NCI-H524 (cell line): ENCODE measurements around the gene DRC7.
A peak's percentile ranks its signal among the peaks of the same experiment; 100 is the strongest.

Experiments used
- DNase-seq, 2 experiments: peaks; one replicate each; lab custom pipeline; 2025; lab: John Stamatoyannopoulos, UW

The DRC7 gene

DNA sequence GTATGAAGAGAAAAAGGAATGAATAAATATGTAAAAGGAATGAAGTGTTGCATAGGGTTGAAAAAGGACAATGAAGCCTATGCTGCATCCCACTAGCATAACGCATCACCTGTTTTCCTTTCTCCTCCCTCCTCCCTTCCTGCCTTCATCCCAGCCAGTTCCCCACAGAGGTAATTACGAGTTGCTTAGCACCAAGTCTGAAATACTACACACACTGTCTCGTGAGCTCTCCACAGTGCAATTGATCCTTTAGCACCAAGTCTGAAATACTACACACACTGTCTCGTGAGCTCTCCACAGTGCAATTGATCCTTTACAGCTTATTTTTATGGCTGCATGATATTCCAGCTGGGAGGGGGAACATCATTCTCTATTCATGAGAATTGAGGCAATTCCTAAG is 1.1 kb upstream of the DRC7 start:
- DNase-seq: no peak

DNA sequence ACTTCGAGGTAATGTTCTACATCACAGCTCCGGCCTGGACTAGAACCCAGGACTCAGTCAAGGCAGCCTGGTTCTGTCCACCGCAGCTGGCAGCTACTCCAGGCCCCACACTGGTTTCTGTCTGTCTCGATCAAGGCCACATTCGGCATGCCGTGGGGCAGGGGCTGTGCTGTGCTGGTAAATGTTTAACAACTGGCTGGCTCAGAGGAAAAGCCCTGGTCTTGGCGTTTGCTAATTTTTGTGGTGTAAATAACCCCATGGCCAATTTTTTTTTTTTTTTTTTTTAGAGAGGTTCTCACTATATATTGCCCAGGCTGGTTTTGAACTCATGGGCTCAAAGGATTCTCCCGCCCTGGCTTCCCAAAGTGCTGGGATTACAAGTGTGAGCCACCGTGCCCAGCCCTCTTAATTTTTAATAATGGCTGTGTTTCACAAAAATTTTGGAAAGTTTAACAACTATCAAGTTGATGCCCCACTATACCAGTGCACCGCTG is 328 bp upstream of the DRC7 start:
- no peak for DNase-seq

DNA sequence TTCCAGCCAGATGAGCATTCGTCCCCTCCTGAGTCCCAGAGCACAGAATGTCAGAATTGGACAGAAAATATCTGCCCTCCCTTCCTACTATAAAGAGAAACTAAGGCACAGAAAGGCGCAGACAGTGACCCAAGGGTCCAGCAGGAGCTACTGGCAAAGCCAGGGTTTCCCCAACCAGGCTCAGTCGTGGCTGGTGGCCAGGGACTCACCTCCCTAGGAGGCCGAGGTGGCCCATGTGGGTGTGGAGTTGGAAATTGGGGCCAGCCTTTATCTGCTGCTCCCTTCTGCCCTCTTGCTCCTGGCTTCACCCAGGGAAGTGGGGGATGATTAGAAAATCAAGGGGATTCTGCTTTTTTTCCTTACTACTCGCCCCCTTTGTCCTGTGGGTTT is 1.1 kb downstream of the DRC7 start:
- DNase-seq: no peak

DNA sequence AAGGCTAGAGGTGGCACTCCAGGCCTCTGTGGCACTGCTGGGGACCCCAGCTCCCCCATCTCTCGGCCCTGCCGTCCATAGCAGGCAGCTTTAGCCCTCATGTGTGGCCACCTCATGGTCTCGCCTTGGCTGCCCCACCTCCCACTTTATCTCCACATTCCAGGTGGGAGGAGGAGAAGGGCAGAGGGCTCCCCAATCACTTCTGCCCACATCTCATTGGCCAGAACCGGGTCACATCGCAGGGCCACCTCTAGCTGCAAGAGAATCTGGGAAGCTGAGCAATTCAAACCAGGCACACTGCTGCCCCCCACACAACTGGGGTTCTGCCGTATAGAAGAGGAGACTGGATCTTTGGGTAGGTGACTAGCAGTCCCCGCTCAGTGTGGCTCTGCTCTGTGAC is 1.6 kb downstream of the DRC7 start:
- DNase-seq: no peak

DNA sequence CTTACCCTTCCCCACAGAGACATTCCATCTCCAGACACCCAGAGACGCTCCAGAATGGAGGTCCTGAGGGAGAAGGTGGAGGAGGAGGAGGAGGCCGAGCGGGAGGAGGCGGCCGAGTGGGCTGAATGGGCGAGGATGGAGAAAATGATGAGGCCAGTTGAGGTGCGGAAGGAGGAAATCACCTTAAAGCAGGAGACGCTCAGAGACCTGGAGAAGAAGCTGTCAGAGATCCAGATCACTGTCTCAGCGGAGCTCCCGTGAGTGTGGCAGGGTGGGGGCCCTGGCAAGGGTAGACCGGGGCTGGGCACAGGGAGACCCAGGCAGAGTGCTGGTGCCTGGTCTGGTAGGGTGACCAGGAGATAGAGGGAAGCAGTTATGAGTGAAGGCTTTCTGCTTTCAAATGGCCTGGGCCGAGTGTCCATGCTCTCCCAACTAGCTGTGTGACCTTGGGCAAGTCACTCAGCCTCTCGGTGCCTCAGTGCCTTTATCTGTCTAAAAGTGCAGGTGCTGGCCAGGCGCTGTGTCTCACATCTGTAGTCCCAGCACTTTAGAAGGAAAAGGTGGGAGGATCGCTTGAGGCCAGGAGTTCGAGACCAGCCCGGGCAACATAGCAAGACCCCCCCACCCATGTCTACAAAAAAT is 3.4 kb downstream of the DRC7 start:
- no peak for DNase-seq

DNA sequence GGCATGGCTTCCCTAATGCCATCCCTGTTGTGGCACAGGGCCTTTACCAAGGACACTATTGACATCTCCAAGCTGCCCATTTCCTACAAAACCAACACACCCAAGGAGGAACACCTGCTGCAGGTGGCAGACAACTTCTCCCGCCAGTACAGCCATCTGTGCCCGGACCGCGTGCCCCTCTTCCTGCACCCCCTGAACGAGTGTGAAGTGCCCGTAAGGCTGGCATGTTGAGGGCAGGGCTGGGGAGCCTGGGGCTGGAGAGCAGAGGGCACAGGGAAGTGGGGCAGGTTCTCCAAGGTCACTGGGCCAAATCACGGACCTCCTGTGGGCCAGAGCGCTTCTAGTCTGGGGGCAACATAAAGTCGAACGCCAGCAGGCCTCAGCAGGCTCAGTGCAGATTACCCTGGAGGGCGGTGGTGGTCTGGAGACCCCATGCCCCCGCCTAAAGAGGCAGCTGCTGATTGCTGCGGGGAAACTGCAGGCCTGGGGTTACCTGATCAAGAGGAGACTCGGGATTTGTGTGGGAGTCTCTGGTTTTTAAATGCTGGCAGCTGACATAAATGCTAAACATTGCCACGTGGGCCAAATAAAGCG is 4.3 kb downstream of the DRC7 start:
- no peak for DNase-seq

DNA sequence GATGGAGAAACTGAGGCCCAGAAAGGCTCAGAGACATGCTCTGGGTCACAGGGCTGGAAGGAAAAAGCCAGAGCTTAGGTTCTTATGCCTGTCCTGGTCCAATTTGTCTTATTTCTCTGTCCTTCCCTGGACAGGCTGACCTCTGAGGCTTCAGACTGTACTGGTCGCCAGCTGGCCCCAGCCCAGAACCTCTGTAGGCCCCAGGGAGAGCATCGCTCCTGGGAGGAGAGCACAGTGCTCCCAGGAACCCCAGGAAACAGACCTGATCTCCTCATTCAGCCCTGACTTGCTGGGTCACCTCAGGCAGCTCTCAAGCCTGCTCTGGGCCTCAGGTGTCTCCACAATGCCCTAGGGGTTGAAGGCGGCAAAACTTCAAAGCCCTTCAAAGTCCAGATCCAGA is 4.9 kb downstream of the DRC7 start:
- no peak for DNase-seq

DNA sequence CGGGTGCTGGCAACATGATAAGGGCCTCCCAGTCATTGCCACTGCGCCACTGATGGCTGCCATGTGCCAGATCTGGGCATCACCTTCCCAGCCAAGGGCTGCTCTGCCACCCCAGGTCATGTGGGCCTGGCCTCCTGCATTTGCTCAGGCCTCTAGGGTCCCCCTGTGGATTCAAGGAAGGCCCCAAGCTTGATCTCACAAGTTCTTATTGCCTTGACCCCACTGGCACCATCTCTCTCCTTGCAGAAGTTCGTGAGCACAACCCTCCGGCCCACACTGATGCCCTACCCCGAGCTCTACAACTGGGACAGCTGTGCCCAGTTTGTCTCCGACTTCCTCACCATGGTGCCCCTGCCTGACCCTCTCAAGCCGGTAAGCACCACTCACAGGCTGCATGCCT is 5.3 kb downstream of the DRC7 start:
- DNase-seq: no peak

DNA sequence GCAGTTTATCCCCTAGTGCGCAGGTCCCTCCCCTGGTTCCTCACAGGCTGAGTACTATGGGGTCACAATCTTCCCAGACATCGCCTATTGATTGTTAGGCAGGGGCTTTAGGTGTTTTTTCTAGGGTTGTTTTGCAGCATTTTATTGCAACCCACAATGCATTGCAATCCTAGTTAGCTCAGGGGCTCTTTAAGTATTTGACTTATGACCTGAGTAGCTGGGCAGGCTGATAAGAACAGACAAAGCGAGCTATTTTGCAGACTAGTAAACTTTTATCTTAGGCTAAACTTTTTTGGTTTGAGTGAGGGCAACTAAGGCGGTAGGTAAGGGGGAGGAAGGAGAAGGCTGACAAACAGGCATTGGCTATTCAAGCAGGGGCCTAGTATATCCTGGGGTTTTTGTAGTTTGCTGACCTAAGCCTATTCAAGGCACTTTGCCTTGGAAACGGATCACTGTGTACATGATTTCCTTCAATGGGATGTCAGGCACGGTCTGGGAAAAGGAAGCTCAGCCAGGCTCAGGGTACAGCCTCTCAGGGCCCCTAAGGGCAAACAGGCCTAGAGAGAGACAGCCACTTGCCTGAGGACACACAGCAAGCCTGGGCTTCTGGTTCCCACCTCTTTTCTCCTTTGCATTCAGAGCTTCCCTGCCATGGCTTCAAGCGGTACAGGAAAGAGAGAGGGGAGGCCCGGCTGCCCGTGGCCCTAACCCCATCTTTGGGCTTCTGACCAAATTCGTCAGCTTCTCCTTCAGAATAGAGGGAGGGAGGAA is 6.4 kb downstream of the DRC7 start:
- no peak for DNase-seq

DNA sequence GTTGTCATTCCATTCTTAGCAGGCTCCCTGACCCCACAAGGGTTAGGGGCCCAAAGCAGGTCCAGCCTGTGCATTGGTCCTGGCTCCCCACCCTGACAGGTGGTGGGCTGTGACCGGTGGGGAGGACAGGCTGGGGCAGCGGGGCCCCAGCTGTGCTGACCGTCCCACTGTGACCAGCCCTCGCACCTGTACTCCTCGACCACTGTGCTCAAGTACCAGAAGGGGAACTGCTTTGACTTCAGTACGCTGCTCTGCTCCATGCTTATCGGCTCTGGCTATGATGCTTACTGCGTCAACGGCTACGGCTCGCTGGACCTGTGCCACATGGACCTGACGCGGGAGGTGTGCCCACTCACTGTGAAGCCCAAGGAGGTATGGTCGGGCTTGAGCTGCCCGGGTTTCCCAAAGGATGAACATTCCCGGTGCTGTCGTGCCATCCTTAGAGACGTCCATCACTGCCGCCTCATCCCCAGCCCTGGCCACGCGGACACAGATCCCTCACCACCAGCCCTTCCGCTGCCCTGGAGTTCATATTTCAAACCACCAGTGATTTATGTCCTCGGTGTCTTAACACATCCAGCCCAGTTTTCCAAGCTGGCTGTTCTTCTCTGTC is 7.3 kb downstream of the DRC7 start:
- DNase-seq: no peak

DNA sequence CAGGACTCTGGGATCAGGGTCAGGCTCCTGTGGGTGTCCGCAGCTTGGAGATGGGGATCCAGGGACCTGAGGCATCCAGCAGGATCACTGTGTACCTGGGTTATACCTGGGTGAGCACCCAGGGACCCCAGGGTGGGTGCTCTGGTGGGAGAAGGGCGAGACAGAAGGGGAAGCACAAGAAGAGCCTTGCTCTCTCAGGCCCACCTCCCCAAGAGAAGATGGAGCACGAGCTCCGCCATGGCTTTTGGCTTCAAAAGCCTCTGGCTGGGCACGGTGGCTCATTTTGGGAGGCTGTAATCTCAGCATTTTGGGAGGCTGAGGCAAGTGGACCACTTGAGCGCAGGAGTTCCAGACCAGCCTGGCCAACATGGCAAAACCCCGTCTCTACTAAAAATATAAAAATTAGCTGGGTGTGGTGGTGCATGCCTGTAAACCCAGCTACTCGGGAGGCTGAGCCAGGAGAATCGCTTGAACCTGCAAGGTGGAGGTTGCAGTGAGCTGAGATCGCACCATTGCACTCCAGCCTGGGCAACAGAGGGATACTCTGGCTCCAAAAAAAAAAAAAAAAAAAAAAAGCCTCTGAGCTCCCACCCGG is 8.9 kb downstream of the DRC7 start:
- no peak for DNase-seq

DNA sequence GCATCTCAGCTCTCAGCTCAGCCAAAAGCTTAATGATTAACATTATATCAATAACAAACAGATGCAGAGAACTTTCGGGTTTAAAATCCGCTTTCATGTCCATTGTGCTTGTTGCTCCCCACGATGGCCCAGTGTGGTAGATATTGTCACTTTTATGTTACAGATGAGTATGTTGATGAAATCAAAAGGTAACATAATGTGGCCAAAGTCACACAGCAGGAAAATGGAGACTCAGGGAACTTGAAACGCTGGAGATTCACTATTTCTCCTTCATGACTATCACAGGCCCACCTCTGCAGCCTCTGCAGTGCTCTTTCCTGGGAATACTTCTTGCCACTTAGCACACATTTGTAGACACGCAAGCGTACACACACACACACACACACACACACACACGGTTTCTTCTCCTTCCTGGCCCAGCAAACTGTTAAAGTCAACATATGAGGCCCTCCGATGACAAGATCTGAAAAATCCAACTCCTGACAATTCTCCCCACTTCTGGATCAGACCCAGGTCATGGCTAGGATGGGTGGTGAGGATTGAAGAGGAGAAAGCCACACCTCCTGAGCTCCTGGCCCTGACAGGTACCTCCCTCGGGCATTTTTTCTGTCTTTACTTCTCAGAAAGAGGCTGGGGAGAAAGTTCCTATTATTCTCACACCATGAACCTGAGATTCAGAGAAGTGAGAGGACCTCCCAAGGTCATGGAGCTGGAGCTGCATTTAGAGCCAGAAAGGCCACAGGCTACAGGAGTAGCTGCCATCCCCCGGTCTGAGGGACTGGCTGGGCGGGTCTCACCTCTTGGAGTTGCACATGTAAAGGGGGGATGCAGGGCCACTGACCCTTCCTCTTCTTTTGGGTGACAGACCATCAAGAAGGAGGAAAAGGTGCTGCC is 9.7 kb downstream of the DRC7 start:
- DNase-seq: no peak

DNA sequence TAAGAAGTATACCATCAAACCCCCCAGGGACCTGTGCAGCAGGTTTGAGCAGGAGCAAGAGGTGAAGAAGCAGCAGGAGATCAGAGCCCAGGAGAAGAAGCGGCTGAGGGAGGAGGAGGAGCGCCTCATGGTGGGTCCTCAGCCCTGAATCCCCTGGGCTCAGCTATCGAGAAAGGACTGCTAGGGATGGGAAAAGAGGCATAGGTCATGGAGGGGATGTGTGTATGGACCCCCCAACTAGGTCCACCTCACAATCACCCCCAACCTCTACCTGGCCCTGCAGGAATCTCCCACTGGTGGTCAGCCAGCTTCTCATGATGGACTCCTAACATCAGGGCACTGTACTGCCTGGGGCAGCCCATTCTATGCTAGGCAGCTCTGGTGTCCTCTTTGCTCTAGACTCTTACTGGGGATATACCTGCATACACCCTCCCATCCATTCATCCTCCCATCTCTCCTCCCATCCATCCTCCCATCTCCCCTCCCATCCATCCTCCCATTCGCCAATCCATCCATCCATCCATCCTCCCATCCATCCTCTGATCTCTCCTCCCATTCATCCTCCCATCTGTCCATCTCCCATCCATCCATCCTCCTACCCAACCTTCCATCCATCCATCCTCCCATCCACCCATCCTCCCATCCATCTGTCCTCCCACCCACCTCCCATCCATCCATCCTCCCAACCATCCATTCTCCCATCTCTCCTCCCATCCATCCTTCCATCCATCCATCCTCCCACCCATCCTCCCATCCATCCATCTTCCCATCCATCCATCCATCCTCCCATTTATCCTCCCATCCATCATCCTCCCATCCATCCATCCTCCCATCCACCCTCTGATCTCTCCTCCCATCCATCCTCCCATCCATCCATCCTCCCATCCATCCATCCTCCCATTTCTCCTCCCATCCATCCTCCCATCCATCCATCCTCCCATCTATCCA is 10.6 kb downstream of the DRC7 start:
- DNase-seq: no peak

DNA sequence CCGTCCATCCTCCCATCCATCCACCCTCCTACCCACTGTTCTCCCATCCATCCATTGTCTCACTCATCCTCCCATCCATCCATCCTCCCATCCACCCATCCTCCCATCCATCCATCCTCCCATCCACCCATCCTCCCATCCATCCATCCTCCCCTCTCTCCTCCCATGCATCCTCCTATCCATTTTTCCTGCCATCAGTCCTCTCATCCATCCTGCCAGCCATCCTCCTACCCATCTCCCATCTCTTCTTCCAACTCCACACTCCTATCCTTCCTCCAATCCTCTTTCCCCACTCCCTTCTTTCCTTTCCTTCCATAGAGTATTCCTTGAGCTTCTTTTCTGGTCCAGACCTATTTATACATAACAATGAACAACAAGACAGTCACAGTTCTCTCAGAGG is 12.1 kb downstream of the DRC7 start:
- no peak for DNase-seq

DNA sequence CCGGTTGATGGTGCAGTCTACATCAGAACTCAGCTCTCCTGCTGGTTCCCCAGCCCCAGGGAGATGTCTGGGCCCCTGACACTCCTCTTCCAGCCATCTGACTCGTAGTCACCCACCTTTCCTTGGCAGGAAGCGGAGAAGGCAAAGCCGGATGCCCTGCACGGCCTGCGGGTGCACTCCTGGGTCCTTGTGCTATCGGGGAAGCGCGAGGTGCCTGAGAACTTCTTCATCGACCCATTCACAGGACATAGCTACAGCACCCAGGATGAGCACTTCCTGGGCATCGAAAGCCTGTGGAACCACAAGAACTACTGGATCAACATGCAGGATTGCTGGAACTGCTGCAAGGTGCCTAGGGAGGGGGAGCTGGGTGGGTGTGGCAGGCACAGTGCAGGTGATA is 12.7 kb downstream of the DRC7 start:
- DNase-seq: no peak

DNA sequence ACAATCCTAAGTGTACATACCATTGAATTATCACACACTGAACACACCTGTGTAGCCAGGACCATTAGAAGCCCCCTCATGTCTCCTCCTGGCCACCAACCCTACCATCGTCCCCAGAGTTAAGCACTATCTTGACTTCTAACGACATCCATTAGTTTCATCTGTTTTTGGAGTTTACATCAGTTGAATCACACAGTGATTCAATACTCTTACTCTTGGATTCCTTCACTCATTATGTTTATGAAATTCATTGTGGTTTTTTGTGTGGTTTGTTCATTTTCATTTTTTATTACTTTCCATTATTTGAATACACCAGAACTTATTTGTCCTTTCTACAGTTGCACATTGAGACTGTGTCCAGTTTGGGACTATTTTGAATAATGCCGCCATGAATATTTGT is 13.6 kb downstream of the DRC7 start:
- DNase-seq: no peak

DNA sequence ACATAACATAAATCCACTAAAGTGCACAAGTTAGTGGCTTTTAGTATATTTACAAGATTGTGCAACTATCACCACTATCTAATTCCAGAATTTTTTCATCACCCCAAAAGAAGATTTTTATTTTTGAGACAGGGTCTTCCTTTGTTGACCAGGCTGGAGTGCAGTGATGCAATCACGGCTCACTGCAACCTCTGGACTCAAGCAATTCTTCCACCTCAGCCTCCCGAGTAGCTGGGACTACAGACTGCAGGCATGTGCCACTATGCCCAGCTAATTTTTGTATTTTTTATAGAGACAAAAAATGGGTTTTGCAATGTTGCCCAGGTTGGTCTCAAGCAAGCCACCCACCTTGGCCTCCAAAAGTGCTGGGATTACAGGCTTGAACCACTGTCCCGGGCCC is 15.1 kb downstream of the DRC7 start:
- no peak for DNase-seq

DNA sequence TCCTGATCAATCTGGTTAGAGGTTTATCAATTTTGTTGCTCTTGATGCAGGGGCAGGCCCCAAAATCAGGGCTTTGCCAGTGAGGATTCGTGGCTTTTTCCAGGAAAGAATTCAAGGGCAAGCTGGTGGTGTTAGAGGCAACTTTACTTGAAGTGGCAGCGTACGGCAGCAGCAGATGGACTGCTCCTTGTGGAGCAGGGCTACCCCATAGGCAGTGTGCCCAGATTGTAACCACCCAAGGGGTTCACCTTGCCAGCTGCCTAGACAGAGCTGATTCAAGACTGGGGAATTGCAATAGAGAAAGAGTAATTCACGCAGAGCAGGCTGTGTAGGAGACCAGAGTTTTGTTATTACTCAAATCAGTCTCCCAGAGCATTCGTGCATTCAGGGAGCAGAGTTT is 16.7 kb downstream of the DRC7 start:
- peak; percentile 97 to 98 for DNase-seq

DNA sequence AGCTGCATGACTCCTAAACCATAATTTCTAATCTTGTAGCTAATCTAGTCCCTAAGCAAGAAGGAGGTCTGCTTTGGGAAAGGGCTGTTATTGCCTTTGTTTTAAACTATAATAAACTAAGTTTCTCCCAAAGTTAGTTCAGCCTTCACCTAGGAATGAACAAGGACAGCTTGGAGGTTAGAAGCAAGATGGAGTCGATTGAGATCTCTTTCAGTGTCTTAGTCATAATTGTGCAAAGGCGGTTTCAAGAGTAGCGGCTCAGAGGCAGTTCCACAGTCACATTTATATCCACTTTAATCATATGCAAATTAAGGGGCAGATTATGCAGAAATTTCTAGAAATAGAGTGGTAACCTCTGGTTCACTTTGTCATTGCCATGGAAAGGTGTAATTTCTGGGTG is 17.4 kb downstream of the DRC7 start:
- no peak for DNase-seq

DNA sequence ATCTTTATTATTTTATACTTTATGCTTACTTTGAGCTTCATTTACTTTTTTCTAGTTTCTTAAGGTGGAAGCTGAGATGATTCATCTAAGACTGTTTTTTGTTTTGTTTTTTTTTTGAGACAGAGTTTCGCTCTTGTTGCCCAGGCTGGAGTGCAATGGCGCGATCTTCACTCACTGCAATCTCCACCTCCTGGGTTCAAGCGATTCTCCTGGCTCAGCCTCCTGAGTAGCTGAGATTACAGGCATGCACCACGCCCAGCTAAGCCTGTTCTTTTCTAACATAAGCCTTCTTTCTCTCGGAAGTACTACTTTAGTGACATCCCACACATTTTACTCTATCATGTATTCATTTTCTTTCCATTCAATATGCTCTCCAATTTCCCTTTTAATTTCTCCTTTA is 18.0 kb downstream of the DRC7 start:
- peak in 1 of 2 experiments; percentile 27 for DNase-seq
